AG09309 (cell line): Measurements from ENCODE around the gene HAPSTR1.

Experiments used
- DNase-seq: peaks from one replicate; pipeline ENCODE4 v3.0.0-alpha.2; 2010; ENCODE audit warnings: low read depth
- H3K4me3 ChIP-seq: 2 replicates; pipeline ENCODE4 v1.5.1; 2011; ENCODE audit warnings: mild to moderate bottlenecking, low read depth, low read length, moderate library complexity; ENCODE audit not compliant: control insufficient read depth
- CTCF ChIP-seq: IDR thresholded peaks from 2 replicates; pipeline ENCODE4 v1.5.1; 2011; ENCODE audit warnings: mild to moderate bottlenecking, low read depth, low read length, inconsistent platforms; ENCODE audit not compliant: insufficient read depth, control insufficient read depth; ENCODE audit errors: missing control alignments

HAPSTR1 gene

GRCh38 chr16:9091867-9092281 lies 430 bp downstream of the HAPSTR1 start:
- TF ChIP-seq CTCF = no peak
- H3K4me3 ChIP-seq = peak overlapping the region; percentile 79
- DNase-seq = no peak

DNA sequence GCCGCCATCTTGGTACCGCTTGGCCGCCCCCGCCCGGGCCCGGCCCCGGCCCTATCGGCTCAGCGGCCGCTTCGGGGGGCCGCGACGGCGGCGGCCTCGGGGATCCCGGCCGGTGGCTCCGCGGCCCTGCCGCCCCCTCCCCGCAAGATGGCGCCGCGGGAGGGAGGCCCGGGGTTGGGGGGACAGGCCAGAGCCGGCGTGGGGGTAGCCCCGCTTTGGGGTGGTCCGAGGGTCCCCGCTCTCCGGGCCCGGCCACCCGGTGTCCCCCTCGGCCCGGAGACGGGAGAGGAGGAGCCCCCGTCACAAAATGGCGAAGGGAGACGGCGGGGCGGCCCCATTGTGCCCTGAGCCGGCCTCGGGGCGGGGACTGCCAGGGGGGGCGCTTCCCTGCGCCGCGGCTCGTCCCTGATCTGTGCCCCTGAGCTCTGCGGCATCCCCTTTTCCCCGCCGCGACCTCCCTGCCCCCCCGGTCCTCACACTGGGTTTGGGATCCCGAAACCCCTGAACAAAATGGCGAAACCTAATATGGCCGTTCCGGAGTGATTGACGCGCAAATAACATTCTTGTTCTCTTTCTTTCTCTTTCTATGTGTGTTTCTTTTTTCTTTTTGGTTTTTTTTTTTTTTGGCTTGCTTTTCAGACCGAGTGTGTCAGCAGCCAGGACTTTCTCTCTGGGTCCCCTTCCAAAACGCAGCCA lies 986 bp downstream of the HAPSTR1 start:
- no peak for DNase-seq
- TF ChIP-seq CTCF = peak; percentile 6
- H3K4me3 ChIP-seq = peak overlapping the region; percentile 79

DNA sequence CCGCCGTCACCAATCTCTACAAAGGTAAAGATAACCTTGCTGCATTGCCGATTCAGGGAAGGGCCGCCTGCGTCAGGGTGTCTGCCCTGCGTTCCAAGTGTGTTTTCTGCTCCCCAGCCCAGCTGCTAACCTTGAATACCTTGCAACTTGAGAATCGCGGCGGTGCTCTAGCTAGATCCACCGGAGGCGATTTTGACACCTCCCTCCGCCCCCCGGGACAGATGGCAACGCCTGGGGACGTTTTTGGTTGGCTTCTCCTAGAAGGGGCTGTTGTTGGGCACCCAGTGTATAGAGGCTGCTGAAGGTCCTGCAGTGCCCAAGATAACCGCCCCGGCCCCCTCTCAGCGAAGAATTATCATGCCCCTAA lies 1.5 kb downstream of the HAPSTR1 start:
- DNase-seq = no peak
- TF ChIP-seq CTCF = no peak

DNA sequence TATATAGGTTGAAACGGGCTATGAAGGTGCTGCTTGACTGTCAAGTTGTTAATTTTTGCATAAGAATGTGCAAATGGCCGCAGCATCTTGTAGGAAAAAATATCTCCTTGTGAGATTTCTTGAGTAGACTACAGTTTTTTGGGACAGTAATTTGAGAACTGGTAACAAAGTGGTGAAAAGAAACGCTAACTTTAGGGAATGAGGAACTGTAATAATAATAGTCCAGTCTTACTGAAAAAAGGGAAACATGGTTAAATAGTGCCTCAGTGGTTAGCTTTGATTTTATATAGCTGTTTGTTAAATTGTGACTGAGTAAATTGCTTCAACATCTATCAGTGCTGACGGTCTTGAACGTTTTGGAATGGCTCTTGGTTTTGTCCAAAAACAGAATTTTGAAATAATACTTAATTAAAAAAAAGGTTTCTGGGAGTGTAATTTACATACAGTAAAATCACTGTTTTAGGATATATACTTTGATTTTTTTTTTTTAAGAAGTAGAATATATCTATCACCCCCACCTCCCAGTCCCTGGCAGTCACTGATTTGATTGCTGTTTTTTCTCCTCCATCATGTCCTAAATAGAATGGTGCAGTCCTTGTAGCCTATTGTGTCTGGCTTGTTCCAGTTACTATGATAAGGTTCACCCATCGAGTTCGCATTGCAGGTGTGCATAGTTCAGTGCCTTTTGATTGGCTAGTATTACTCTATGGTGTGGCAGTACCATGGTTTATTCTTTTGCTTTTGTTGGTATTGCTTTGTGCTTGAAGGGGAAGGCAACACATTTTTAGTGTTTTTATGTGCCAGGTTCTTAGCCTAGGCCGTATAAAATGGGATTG lies 2.8 kb downstream of the HAPSTR1 start:
- TF ChIP-seq CTCF = no peak
- no peak for DNase-seq
- H3K4me3 ChIP-seq = peak overlapping the region; percentile 79

More for the DNA sequence above, 1.5 kb downstream of the HAPSTR1 start:
- peak overlapping the region; percentile 79 for H3K4me3 ChIP-seq

DNA sequence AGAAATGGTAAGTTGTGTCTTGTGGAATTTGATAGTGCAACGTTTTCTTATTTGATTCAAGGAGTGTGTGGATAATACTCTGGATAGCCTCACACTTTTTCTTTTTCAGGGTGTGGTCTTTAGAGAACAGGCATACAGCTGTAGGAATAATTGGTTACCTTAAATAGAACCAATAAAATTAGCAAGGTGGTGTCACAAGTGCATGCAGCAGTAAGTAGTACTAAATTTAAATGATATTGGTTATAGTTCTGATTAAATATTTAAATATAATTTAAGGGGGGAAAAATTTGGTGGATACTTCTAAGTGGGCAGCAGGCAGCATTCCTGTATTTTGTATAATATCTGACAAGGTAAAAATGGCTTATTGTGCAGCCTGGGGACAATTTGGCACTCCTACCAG lies 3.7 kb downstream of the HAPSTR1 start:
- TF ChIP-seq CTCF = no peak
- no peak for DNase-seq
- H3K4me3 ChIP-seq = peak overlapping the region; percentile 79; the same call in 1 of the 2 replicates

- no peak overlapping the region for H3K4me3 ChIP-seq
- no peak for TF ChIP-seq CTCF
- DNase-seq = no peak
These were observed 4.4 kb downstream of the HAPSTR1 start for GRCh38 chr16:9095656-9096397.
